ENCODE measurements around the gene MASP1.

DNA sequence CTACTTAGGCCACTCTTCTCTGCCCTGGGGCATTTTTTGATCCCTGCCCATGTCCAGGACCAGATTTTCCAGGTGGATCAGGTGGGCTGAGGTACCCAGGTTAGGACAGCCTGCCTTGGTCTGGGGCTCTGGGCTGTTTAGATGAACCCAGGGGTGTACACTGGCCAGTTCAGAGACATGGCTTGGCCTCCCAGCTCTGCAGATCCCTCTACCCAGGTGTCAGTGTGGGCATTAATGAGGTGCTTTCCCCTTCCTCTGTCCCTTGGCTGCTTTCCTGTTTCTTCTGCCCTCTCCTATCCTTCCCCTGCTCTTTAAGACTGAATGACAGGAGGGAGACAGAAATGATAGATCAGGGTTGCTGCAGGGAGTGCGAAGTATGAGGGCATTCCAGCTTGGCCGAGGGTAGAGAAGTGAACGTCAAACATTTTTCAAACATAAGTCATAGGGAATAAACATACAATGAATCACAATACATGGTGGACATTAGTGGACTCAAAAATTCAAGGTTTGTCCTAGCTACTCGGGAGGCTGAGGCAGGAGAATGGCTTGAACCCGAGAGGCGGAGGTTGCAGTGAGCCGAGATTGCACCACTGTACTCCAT lies 63.8 kb downstream of the MASP1 start:
- TF ChIP-seq ZBTB7A (IDR thresholded peaks at IDR 0.05; ENCODE audit: low read depth) (no peak), YY1 (IDR thresholded peaks at IDR 0.05; ENCODE audit: low read depth) (no peak), NFIC (IDR thresholded peaks at IDR 0.05) (no peak), EP300 (IDR thresholded peaks at IDR 0.05; ENCODE audit: borderline replicate concordance) (no peak), TAF1 (IDR thresholded peaks at IDR 0.05; ENCODE audit: low read depth) (no peak), CREB1 (IDR thresholded peaks at IDR 0.05; ENCODE audit: low read depth) (no peak), CEBPB (IDR thresholded peaks at IDR 0.05) (no peak), FOXM1 (IDR thresholded peaks at IDR 0.05; ENCODE audit: borderline replicate concordance, low read depth) (no peak), TEAD4 (IDR thresholded peaks at IDR 0.05) (no peak), RAD21 (IDR thresholded peaks at IDR 0.05; ENCODE audit: low read depth) (no peak), EGR1 (IDR thresholded peaks at IDR 0.05) (no peak)
- TF ChIP-seq, protein P1, sequence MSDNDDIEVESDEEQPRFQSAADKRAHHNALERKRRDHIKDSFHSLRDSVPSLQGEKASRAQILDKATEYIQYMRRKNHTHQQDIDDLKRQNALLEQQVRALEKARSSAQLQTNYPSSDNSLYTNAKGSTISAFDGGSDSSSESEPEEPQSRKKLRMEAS (IDR thresholded peaks at IDR 0.05), result no peak
- TF ChIP-seq, protein P2, sequence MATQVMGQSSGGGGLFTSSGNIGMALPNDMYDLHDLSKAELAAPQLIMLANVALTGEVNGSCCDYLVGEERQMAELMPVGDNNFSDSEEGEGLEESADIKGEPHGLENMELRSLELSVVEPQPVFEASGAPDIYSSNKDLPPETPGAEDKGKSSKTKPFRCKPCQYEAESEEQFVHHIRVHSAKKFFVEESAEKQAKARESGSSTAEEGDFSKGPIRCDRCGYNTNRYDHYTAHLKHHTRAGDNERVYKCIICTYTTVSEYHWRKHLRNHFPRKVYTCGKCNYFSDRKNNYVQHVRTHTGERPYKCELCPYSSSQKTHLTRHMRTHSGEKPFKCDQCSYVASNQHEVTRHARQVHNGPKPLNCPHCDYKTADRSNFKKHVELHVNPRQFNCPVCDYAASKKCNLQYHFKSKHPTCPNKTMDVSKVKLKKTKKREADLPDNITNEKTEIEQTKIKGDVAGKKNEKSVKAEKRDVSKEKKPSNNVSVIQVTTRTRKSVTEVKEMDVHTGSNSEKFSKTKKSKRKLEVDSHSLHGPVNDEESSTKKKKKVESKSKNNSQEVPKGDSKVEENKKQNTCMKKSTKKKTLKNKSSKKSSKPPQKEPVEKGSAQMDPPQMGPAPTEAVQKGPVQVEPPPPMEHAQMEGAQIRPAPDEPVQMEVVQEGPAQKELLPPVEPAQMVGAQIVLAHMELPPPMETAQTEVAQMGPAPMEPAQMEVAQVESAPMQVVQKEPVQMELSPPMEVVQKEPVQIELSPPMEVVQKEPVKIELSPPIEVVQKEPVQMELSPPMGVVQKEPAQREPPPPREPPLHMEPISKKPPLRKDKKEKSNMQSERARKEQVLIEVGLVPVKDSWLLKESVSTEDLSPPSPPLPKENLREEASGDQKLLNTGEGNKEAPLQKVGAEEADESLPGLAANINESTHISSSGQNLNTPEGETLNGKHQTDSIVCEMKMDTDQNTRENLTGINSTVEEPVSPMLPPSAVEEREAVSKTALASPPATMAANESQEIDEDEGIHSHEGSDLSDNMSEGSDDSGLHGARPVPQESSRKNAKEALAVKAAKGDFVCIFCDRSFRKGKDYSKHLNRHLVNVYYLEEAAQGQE (IDR thresholded peaks at IDR 0.05; ENCODE audit: low read depth), result no peak
